ENCODE measurements around the gene MIF. TPM values are rescaled to one million over a fixed set of nuclear protein-coding genes. Genes with fewer than 3 reads are reported as not detected.
"Not testable (repeated sequence)": the region's sequence is repeated elsewhere in the genome, so short reads cannot be mapped to it uniquely, and the experiment has no call there.

The MIF gene
- polyA plus RNA-seq, 2 of the 4 experiments (the other 2 are of a cell fraction), result 197 to 776 TPM

DNA sequence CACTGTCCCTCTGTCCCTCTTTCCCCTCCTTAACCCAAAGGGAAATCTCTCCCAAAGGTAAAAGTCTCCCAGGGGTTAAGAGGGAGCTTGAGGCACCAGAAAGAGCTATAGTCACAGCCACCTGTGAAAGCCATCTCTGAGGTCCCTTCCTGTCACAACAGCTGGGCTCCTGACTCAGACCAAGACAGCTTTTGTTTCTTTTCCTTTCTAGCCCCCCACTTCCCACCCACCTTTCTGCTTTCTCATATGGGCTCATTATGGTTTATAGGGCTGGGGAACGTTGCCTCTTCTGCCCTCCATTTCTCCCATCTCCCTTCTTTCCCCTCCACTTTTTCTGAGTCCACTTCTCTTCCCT, 19.1 kb downstream of the MIF start:
- TF ChIP-seq NR3C1 (IDR thresholded peaks at IDR 0.05) (no peak), TP53 (CRISPR knock-in tag; IDR thresholded peaks at IDR 0.05) (no peak), HES2 (IDR thresholded peaks at IDR 0.05) (no peak), EHMT2 (IDR thresholded peaks at IDR 0.05; ENCODE audit: low read depth) (no peak)
- TF ChIP-seq, protein P1, sequence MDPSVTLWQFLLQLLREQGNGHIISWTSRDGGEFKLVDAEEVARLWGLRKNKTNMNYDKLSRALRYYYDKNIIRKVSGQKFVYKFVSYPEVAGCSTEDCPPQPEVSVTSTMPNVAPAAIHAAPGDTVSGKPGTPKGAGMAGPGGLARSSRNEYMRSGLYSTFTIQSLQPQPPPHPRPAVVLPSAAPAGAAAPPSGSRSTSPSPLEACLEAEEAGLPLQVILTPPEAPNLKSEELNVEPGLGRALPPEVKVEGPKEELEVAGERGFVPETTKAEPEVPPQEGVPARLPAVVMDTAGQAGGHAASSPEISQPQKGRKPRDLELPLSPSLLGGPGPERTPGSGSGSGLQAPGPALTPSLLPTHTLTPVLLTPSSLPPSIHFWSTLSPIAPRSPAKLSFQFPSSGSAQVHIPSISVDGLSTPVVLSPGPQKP (IDR thresholded peaks at IDR 0.05; ENCODE audit: low read depth, low read length), result no peak
- Histone ChIP-seq H3K4me1 (no peaks in the 10 kb centered on the region), H3K4me2 (no peak overlapping the region), H3K9me3 (no peaks in the 10 kb centered on the region), H3K4me3 (no peak overlapping the region), H3K27ac (no peak overlapping the region)
- ChIA-PET POLR2A (no interaction called here), CTCF (interaction anchor here (0.9 to 1.5 kb wide), 5 partner anchors 10 to 64 kb away, joined by 3 to 8 read pairs (median 4); partner anchors contain the start of gene MIF)
- no peak for ATAC-seq
- WGBS (ENCODE audit: missing lambda C conversion rate), result 10% methylated on average over 1 of the region's 1 CpG
- DNase-seq (ENCODE audit: low read depth in 1 of 2, low spot score in 1 of 2), result no peak
- no peak for FAIRE-seq

DNA sequence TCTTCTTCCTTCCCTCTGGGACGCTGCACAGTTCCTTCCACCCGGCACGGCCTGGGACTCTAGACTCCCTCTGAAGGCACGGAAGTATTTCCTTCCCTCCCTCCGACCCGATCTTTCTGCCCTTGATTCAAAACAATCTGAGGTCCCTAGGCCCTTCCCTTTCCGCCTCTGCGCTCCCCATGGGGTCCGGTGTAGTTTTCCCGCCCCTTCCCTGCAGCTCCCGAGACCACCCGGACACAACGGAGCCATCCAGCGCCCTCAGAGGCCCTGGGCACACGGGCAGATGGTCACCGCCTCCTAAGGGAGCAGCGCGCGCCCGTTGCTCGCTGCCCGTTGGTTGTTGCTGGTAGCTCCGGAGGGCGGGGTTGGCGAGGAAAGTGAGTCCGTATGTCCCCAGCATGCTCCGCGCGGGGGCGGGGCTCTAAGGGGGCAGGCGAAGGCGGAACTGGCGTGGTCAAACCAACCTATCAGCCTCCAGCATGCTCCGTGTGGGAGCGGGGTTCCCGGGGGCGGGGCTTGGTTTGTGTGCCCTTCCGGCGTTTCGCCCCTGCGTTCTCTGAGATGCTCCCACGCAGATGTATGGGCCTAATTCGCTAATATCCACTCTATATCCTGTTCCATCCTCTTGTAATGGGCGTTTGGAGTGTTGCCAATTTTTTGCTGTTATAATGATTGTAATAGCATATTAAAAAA, 19.6 kb downstream of the MIF start:
- ATAC-seq, result no peak
- H3K4me1 ChIP-seq, result no peaks in the 10 kb centered on the region
- DNase-seq (ENCODE audit: low read depth in 1 of 2, low spot score in 1 of 2), result no peak
- no peak for TF ChIP-seq MAFK (IDR thresholded peaks at IDR 0.05; ENCODE audit: partially characterized antibody)
- TF ChIP-seq, protein P2, sequence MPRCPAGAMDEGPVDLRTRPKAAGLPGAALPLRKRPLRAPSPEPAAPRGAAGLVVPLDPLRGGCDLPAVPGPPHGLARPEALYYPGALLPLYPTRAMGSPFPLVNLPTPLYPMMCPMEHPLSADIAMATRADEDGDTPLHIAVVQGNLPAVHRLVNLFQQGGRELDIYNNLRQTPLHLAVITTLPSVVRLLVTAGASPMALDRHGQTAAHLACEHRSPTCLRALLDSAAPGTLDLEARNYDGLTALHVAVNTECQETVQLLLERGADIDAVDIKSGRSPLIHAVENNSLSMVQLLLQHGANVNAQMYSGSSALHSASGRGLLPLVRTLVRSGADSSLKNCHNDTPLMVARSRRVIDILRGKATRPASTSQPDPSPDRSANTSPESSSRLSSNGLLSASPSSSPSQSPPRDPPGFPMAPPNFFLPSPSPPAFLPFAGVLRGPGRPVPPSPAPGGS (IDR thresholded peaks at IDR 0.05), result no peak
- no peak for TF ChIP-seq CBX2 (IDR thresholded peaks at IDR 0.05; ENCODE audit: borderline replicate concordance, low read depth)
- TF ChIP-seq CEBPB (IDR thresholded peaks at IDR 0.05), result no peak
- TF ChIP-seq REST (IDR thresholded peaks at IDR 0.05), result no peak
- TF ChIP-seq, protein P3, sequence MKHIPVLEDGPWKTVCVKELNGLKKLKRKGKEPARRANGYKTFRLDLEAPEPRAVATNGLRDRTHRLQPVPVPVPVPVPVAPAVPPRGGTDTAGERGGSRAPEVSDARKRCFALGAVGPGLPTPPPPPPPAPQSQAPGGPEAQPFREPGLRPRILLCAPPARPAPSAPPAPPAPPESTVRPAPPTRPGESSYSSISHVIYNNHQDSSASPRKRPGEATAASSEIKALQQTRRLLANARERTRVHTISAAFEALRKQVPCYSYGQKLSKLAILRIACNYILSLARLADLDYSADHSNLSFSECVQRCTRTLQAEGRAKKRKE (CRISPR knock-in tag; IDR thresholded peaks at IDR 0.05; ENCODE audit: low read depth), result no peak
- TF ChIP-seq POLR2A (IDR thresholded peaks at IDR 0.05; ENCODE audit: low read length), result no peak
- no peak for TF ChIP-seq HOXB5 (CRISPR knock-in tag; IDR thresholded peaks at IDR 0.05)
- TF ChIP-seq NPAS2 (CRISPR knock-in tag; IDR thresholded peaks at IDR 0.05; ENCODE audit: borderline replicate concordance), result no peak
- no peak for TF ChIP-seq SREBF2 (IDR thresholded peaks at IDR 0.05)
- FAIRE-seq, result no peak
- H3K9me3 ChIP-seq, result no peaks in the 10 kb centered on the region
- 60% methylated on average over 23 of the region's 44 CpGs for WGBS (ENCODE audit: missing lambda C conversion rate)
- no peak overlapping the region for H3K27ac ChIP-seq
- no peak overlapping the region for H3K4me3 ChIP-seq
- ChIA-PET POLR2A (no interaction called here), CTCF (interaction anchor here (0.9 to 1.5 kb wide), 3 partner anchors 9 to 64 kb away, joined by 3 to 4 read pairs (median 4); no protein-coding TSS in a partner anchor)
- no peak overlapping the region for H3K4me2 ChIP-seq

GRCh38 chr22:23915290-23915689, 21.1 kb downstream of the MIF start:
- FAIRE-seq, result no peak
- no peak overlapping the region for H3K27ac ChIP-seq
- 86% methylated on average over 3 of the region's 3 CpGs for WGBS (ENCODE audit: missing lambda C conversion rate)
- H3K4me1 ChIP-seq, result peaks cover 8% of the 10 kb centered on the region; the same call in 1 of the 3 replicates
- no peaks in the 10 kb centered on the region for H3K9me3 ChIP-seq
- ATAC-seq, result no peak
- no peak for TF ChIP-seq EHF (CRISPR knock-in tag; IDR thresholded peaks at IDR 0.05)
- TF ChIP-seq JUN (IDR thresholded peaks at IDR 0.05), result no peak
- TF ChIP-seq NFE2L2 (conservative IDR thresholded peaks at IDR 0.05; ENCODE audit: low read length), result no peak
- TF ChIP-seq EP300 (IDR thresholded peaks at IDR 0.05), result no peak
- no peak for TF ChIP-seq HEYL (CRISPR knock-in tag; IDR thresholded peaks at IDR 0.05)
- TF ChIP-seq HOXB13 (CRISPR knock-in tag; IDR thresholded peaks at IDR 0.05; ENCODE audit: low read depth), result no peak
- no peak for TF ChIP-seq CEBPB (IDR thresholded peaks at IDR 0.05)
- ChIA-PET CTCF (interaction anchor here (1.0 kb wide), 1 partner anchor 21 kb away, joined by 3 read pairs; the partner anchor contains the start of gene MIF), POLR2A (no interaction called here)
- H3K4me3 ChIP-seq, result no peak overlapping the region
- DNase-seq (ENCODE audit: low read depth in 1 of 2, low spot score in 1 of 2), result no peak
- no peak overlapping the region for H3K4me2 ChIP-seq

- DNase-seq (ENCODE audit: low read depth in 1 of 2, low spot score in 1 of 2); ATAC-seq; H3K9me3 ChIP-seq; H3K4me3 ChIP-seq; FAIRE-seq; H3K4me2 ChIP-seq: not testable (repeated sequence)
- Histone ChIP-seq H3K27ac (0 out of 6 replicates have a peak overlapping the region, but pooled peaks of 1 of the 2 experiments have one; percentile 20), H3K4me1 (peaks cover 20% of the 10 kb centered on the region; the same call in 2 of the 3 replicates)
- ChIA-PET CTCF (interaction anchor here (1.3 to 1.8 kb wide), 4 partner anchors 10 to 36 kb away, joined by 3 to 11 read pairs (median 4); partner anchors contain the start of gene MIF), POLR2A (interaction anchor here (1.8 kb wide), 1 partner anchor 26 kb away, joined by 10 read pairs; the partner anchor contains the start of gene MIF)
- WGBS (ENCODE audit: missing lambda C conversion rate), result 100% methylated on average over 1 of the region's 1 CpG
Observed at GRCh38 chr22:23920267-23920611, 26.1 kb downstream of the MIF start.
